ENCODE data around the gene PRKCQ. TPM values are rescaled to one million over a fixed set of nuclear protein-coding genes. Genes with fewer than 3 reads are reported as not detected.

The PRKCQ gene
- total RNA-seq, 4 donors from 2014 or later: 1.8 to 11.6 (median 3.7) TPM

- Histone ChIP-seq H3K4me3 (no peak overlapping the region), H3K27me3 (no peaks in the 10 kb centered on the region), H3K27ac (no peak overlapping the region), H3K9me3 (no peaks in the 10 kb centered on the region), H3K36me3 (no peaks in the 10 kb centered on the region), H3K4me1 (peaks cover 0 to 8% (median 0%) of the 10 kb centered on the region in 4 donors)
- DNase-seq: no peak
- TF ChIP-seq CTCF (IDR thresholded peaks at IDR 0.05): no peak
These were observed 12.2 kb downstream of the PRKCQ start for GRCh38 chr10:6567884-6568283.

GRCh38 chr10:6567203-6567703 is 12.8 kb downstream of the PRKCQ start:
- DNase-seq: no peak
- Histone ChIP-seq H3K9me3 (no peaks in the 10 kb centered on the region), H3K4me3 (no peak overlapping the region), H3K27ac (no peak overlapping the region), H3K36me3 (no peaks in the 10 kb centered on the region), H3K27me3 (no peaks in the 10 kb centered on the region), H3K4me1 (peaks cover 0 to 8% (median 0%) of the 10 kb centered on the region in 4 donors)
- TF ChIP-seq CTCF (IDR thresholded peaks at IDR 0.05) (no peak), POLR2A (IDR thresholded peaks at IDR 0.05) (no peak)

GRCh38 chr10:6565588-6565987 is 14.5 kb downstream of the PRKCQ start:
- no peaks in the 10 kb centered on the region for H3K36me3 ChIP-seq
- H3K27ac ChIP-seq: no peak overlapping the region
- no peak overlapping the region for H3K4me3 ChIP-seq
- no peak for TF ChIP-seq CTCF (IDR thresholded peaks at IDR 0.05)
- no peak for TF ChIP-seq POLR2A (IDR thresholded peaks at IDR 0.05)
- H3K27me3 ChIP-seq: no peaks in the 10 kb centered on the region
- H3K4me1 ChIP-seq: peaks cover 0 to 8% (median 0%) of the 10 kb centered on the region in 4 donors
- no peaks in the 10 kb centered on the region for H3K9me3 ChIP-seq
- DNase-seq: no peak

GRCh38 chr10:6564367-6564766 is 15.7 kb downstream of the PRKCQ start:
- Histone ChIP-seq H3K36me3 (no peaks in the 10 kb centered on the region), H3K4me1 (peaks cover 0 to 8% (median 0%) of the 10 kb centered on the region in 4 donors), H3K27me3 (no peaks in the 10 kb centered on the region), H3K9me3 (no peaks in the 10 kb centered on the region), H3K4me3 (no peak overlapping the region), H3K27ac (no peak overlapping the region)
- no peak for TF ChIP-seq CTCF (IDR thresholded peaks at IDR 0.05)
- DNase-seq: no peak

GRCh38 chr10:6563731-6564130 is 16.3 kb downstream of the PRKCQ start:
- no peaks in the 10 kb centered on the region for H3K9me3 ChIP-seq
- peak overlapping the region in 2 of 4 donors; percentile 42 to 49 for H3K27ac ChIP-seq
- H3K27me3 ChIP-seq: no peaks in the 10 kb centered on the region
- peaks cover 0 to 8% (median 0%) of the 10 kb centered on the region in 4 donors for H3K4me1 ChIP-seq
- no peaks in the 10 kb centered on the region for H3K36me3 ChIP-seq
- TF ChIP-seq CTCF (IDR thresholded peaks at IDR 0.05) (no peak), POLR2A (IDR thresholded peaks at IDR 0.05) (no peak)
- H3K4me3 ChIP-seq: no peak overlapping the region
- DNase-seq: no peak

- Histone ChIP-seq H3K9me3 (no peaks in the 10 kb centered on the region), H3K36me3 (no peaks in the 10 kb centered on the region), H3K4me3 (no peak overlapping the region), H3K27ac (peak overlapping the region in 2 of 4 donors; percentile 42 to 49), H3K4me1 (peaks cover 0 to 8% (median 0%) of the 10 kb centered on the region in 4 donors), H3K27me3 (no peaks in the 10 kb centered on the region)
- no peak for DNase-seq
- no peak for TF ChIP-seq POLR2A (IDR thresholded peaks at IDR 0.05)
- no peak for TF ChIP-seq CTCF (IDR thresholded peaks at IDR 0.05)
These were observed 17.0 kb downstream of the PRKCQ start for GRCh38 chr10:6563075-6563474.

Measured in Peyer's patch (tissue), 4 donors.